Measurements from ENCODE around the gene SNRNP70.

- TF ChIP-seq CTCF (IDR thresholded peaks at IDR 0.05 in 4 of 5, conservative IDR thresholded peaks at IDR 0.05 in 1 of 5) (no peak), POLR2A (IDR thresholded peaks at IDR 0.05) (no peak)
Observed at GRCh38 chr19:49085868-49086232, 599 bp downstream of the SNRNP70 start.

Measured in gastrocnemius medialis (tissue), 4 donors.